ENCODE data around the gene MAGOH.

- TF ChIP-seq, protein P1, sequence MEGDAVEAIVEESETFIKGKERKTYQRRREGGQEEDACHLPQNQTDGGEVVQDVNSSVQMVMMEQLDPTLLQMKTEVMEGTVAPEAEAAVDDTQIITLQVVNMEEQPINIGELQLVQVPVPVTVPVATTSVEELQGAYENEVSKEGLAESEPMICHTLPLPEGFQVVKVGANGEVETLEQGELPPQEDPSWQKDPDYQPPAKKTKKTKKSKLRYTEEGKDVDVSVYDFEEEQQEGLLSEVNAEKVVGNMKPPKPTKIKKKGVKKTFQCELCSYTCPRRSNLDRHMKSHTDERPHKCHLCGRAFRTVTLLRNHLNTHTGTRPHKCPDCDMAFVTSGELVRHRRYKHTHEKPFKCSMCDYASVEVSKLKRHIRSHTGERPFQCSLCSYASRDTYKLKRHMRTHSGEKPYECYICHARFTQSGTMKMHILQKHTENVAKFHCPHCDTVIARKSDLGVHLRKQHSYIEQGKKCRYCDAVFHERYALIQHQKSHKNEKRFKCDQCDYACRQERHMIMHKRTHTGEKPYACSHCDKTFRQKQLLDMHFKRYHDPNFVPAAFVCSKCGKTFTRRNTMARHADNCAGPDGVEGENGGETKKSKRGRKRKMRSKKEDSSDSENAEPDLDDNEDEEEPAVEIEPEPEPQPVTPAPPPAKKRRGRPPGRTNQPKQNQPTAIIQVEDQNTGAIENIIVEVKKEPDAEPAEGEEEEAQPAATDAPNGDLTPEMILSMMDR (IDR thresholded peaks at IDR 0.05; ENCODE audit: insufficient read depth, low read depth, low read length) = no peak
- no peak for TF ChIP-seq EZH2 (IDR thresholded peaks at IDR 0.05; ENCODE audit: insufficient read depth, low read length)
These were observed 28.0 kb downstream of the MAGOH start for GRCh38 chr1:53210352-53210751.

Data from astrocyte (in vitro differentiated cells and primary cell).